ENCODE results near the gene FUT3. TPM values are rescaled to one million over a fixed set of nuclear protein-coding genes. Genes with fewer than 3 reads are reported as not detected.

FUT3 gene
- total and polyA plus RNA-seq, 2 of the 8 experiments (the other 6 are each of a cell fraction or from before 2014, with no cell fraction given): 0.15 to 0.63 TPM

GRCh38 chr19:5892772-5893275 is 41.6 kb upstream of the FUT3 start:
- H2BK120ac ChIP-seq (replicated peaks; ENCODE audit: low read depth, low read length): no peak overlapping the region
- H4K20me1 ChIP-seq (replicated peaks in 1 of 2; ENCODE audit: control insufficient read depth in 1 of 2, insufficient read depth in 2 of 2, low read length in 2 of 2): peaks cover 5 to 11% of the 10 kb centered on the region in 2 experiments
- peak overlapping the region; percentile 78; the same call in 1 of the 2 replicates for H4K8ac ChIP-seq (ENCODE audit: extremely low read depth, insufficient read depth, low read length)
- H3K9me3 ChIP-seq (ENCODE audit: insufficient read depth in 2 of 2, low read depth in 1 of 2, low read length in 1 of 2): no peaks in the 10 kb centered on the region
- no peak overlapping the region for H3K14ac ChIP-seq (ENCODE audit: insufficient read length)
- no peak overlapping the region for H3K18ac ChIP-seq (ENCODE audit: extremely low read depth, low read length)
- no peak overlapping the region for H3K4ac ChIP-seq (replicated peaks; ENCODE audit: insufficient read length, low read depth, low read length)
- H3K9ac ChIP-seq (replicated peaks in 1 of 4; ENCODE audit: extremely low read depth in 1 of 4, low read depth in 3 of 4, low read length in 3 of 4): no peak overlapping the region
- peaks cover 0 to 16% (median 8%) of the 10 kb centered on the region in 4 experiments; a peak in 5 of 8 replicates for H3K36me3 ChIP-seq (ENCODE audit: control insufficient read depth in 2 of 4, insufficient read depth in 4 of 4, low read length in 3 of 4)
- DNase-seq (ENCODE audit: low read depth in 1 of 2, low spot score in 2 of 2): no peak
- H3K56ac ChIP-seq (replicated peaks; ENCODE audit: insufficient read length, low read depth, low read length): no peak overlapping the region
- no peak overlapping the region for H3K27ac ChIP-seq (ENCODE audit: low read depth, low read length)
- no peaks in the 10 kb centered on the region for H3K79me2 ChIP-seq (ENCODE audit: control insufficient read depth in 1 of 2, insufficient read depth in 2 of 2, low read length in 2 of 2)
- no peak overlapping the region for H2AK5ac ChIP-seq (ENCODE audit: low read depth, low read length)
- no peak overlapping the region for H2BK20ac ChIP-seq (ENCODE audit: low read length)
- no peak overlapping the region for H3K4me3 ChIP-seq (ENCODE audit: extremely low read depth in 1 of 4, insufficient read depth in 2 of 4, low read depth in 3 of 4, low read length in 4 of 4)
- H2BK5ac ChIP-seq (ENCODE audit: low read depth, low read length): no peak overlapping the region
- no peak overlapping the region for H2AFZ ChIP-seq (ENCODE audit: low read length)
- H3K4me2 ChIP-seq (ENCODE audit: insufficient read depth in 1 of 2, low read depth in 2 of 2, low read length in 2 of 2): no peak overlapping the region
- no peak overlapping the region for H3K23ac ChIP-seq (ENCODE audit: insufficient read length)
- H3K79me1 ChIP-seq (ENCODE audit: low read depth, low read length): 0 out of 2 replicates have a peak, but pooled peaks cover 2% of the 10 kb centered on the region
- H3K4me1 ChIP-seq (replicated peaks in 1 of 4; ENCODE audit: control insufficient read depth in 3 of 4, insufficient read depth in 4 of 4, low read length in 3 of 4): peaks cover 0 to 11% (median 4%) of the 10 kb centered on the region in 4 experiments; a peak in 5 of 7 replicates
- no peak overlapping the region for H4K91ac ChIP-seq (replicated peaks; ENCODE audit: insufficient read length, low read length)
- H3K27me3 ChIP-seq (replicated peaks in 1 of 4; ENCODE audit: control insufficient read depth in 3 of 4, extremely low read depth in 1 of 4, insufficient read depth in 3 of 4, low read length in 3 of 4): peaks cover 0 to 1% (median 0%) of the 10 kb centered on the region in 4 experiments; a peak in 3 of 7 replicates
- H2BK12ac ChIP-seq (ENCODE audit: low read depth, low read length): no peak overlapping the region
- ChIA-PET CTCF (ENCODE audit: partially characterized antibody) (interaction anchor here (1.1 to 3.5 kb wide), 11 partner anchors 9 to 99 kb away, joined by 4 to 31 read pairs (median 6); partner anchors contain the start of genes FUT6, NDUFA11 and NRTN), POLR2A (ENCODE audit: partially characterized antibody) (interaction anchor here (0.5 to 5.3 kb wide), 12 partner anchors 10 to 202 kb away, joined by 3 to 49 read pairs (median 4); partner anchors contain the start of genes NDUFA11, NRTN and VMAC)
- H2BK15ac ChIP-seq (ENCODE audit: low read length): no peak overlapping the region
- no peak overlapping the region for H4K5ac ChIP-seq (ENCODE audit: insufficient read length, low read depth, low read length)
- no peak for FAIRE-seq
- no peaks in the 10 kb centered on the region for H3K23me2 ChIP-seq (ENCODE audit: low read depth, low read length)
- 86% methylated on average over 11 of the region's 15 CpGs; no CpG with 5 or more reads in 1 of the 2 experiments for WGBS, 2 experiments (ENCODE audit: extremely low coverage in 1 of 2, insufficient coverage in 1 of 2, insufficient read length in 1 of 2, insufficient replicate concordance in 2 of 2, low coverage in 1 of 2, low lambda C conversion rate in 2 of 2, missing lambda C conversion rate in 1 of 2)
- TF ChIP-seq NANOG (IDR thresholded peaks at IDR 0.05; ENCODE audit: insufficient read depth, low read depth, low read length, poor library complexity, severe bottlenecking) (no peak), KDM4A (IDR thresholded peaks at IDR 0.05; ENCODE audit: low read depth, low read length, severe bottlenecking) (no peak), SP4 (IDR thresholded peaks at IDR 0.05; ENCODE audit: low read length) (no peak), RXRA (IDR thresholded peaks at IDR 0.05; ENCODE audit: insufficient read depth, low read depth, low read length) (no peak), TEAD4 (IDR thresholded peaks at IDR 0.05; ENCODE audit: low read depth, low read length) (no peak), JUND (IDR thresholded peaks at IDR 0.05; ENCODE audit: low read length) (no peak), POU5F1 (IDR thresholded peaks at IDR 0.05; ENCODE audit: low read depth, low read length) (no peak), SIN3A (conservative IDR thresholded peaks at IDR 0.05 in 1 of 2, IDR thresholded peaks at IDR 0.05 in 1 of 2; ENCODE audit: low read depth in 1 of 2, low read length in 2 of 2) (no peak), ASH2L (IDR thresholded peaks at IDR 0.05; ENCODE audit: low read length) (no peak), JUN (IDR thresholded peaks at IDR 0.05; ENCODE audit: low read depth, low read length) (no peak), POLR2A (IDR thresholded peaks at IDR 0.05; ENCODE audit: control extremely low read depth in 1 of 2, low read depth in 2 of 2, low read length in 2 of 2) (peak in 1 of 2 experiments; percentile 33; a peak in 2 of 3 replicates), POLR2AphosphoS5 (IDR thresholded peaks at IDR 0.05; ENCODE audit: low read depth, low read length) (no peak), SP1 (IDR thresholded peaks at IDR 0.05; ENCODE audit: low read depth, low read length) (no peak), KDM1A (IDR thresholded peaks at IDR 0.05; ENCODE audit: borderline replicate concordance, low read length) (0 out of 2 replicates have a peak, but pooled peaks have one; percentile 29)

Measured in H1 (cell line).